GM19099 (cell line): Measurements from ENCODE around the gene SPAG16.

Source experiments
- POLR2A ChIP-seq: IDR thresholded peaks from 3 replicates; pipeline ENCODE4 v1.6.1; 2011; ENCODE audit warnings: low read depth; ENCODE audit not compliant: insufficient read length; ENCODE audit errors: extremely low read depth

Gene SPAG16

GRCh38 chr2:213296270-213296669 lies 12.0 kb downstream of the SPAG16 start:
- no peak for TF ChIP-seq POLR2A

- no peak for TF ChIP-seq POLR2A
Observed at GRCh38 chr2:213306316-213306942, 22.2 kb downstream of the SPAG16 start.

- no peak for TF ChIP-seq POLR2A
Observed at GRCh38 chr2:213315168-213315876, 31.1 kb downstream of the SPAG16 start.

GRCh38 chr2:213316001-213316735 lies 31.9 kb downstream of the SPAG16 start:
- TF ChIP-seq POLR2A, result no peak

- no peak for TF ChIP-seq POLR2A
Observed at GRCh38 chr2:213317929-213318328, 33.7 kb downstream of the SPAG16 start.

DNA sequence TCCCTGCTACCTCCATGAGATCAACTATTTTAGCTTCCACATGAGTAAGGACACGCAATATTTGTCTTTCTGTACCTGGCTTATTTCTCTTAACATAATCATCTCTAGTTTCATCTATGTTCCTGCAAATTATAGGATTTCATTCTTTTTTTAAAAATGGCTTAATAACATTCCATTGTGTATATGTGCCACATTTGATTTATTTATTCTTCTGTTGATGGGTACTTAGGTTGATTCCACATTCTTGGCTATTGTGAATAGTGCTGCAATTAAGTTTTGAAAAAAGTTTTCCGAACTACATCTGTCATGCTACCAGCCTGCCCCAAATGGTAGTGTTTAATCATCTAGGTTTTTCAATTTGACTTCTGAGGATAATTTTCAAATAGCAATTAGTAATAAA lies 36.3 kb downstream of the SPAG16 start:
- no peak for TF ChIP-seq POLR2A

DNA sequence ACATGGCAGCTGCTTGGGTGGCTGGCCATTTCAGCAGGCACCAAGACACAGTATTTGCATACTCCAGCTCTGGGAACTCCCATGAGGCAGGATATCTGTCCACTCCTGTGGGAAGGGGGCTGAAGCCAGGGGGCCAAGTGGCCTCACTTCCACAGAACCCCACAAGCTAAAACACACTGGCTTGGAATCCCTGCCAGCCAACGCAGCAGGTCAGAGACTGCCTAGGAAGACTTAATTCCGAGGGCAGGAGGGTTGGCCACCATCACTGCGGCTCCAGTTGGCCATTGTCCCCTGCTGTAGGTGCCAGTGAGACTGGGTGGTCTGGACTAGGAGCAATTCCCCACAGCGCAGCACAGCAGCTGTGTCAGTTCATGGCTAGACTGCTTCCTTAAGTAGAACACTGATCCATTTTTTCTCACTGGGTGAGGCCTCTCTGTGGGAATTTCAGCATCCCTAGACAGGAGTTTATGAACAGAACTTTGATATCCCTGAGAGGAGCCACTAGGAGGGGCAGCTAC lies 52.0 kb downstream of the SPAG16 start:
- TF ChIP-seq POLR2A, result no peak

GRCh38 chr2:213353419-213353818 lies 69.2 kb downstream of the SPAG16 start:
- no peak for TF ChIP-seq POLR2A

- TF ChIP-seq POLR2A, result no peak
Observed at GRCh38 chr2:213376644-213377043, 92.4 kb downstream of the SPAG16 start.

GRCh38 chr2:213411582-213412289 lies 127.5 kb downstream of the SPAG16 start:
- TF ChIP-seq POLR2A, result no peak

GRCh38 chr2:213415093-213415492 lies 130.8 kb downstream of the SPAG16 start:
- no peak for TF ChIP-seq POLR2A

- no peak for TF ChIP-seq POLR2A
Observed at GRCh38 chr2:213416832-213417231, 132.6 kb downstream of the SPAG16 start.

GRCh38 chr2:213419980-213420379 lies 135.7 kb downstream of the SPAG16 start:
- no peak for TF ChIP-seq POLR2A

DNA sequence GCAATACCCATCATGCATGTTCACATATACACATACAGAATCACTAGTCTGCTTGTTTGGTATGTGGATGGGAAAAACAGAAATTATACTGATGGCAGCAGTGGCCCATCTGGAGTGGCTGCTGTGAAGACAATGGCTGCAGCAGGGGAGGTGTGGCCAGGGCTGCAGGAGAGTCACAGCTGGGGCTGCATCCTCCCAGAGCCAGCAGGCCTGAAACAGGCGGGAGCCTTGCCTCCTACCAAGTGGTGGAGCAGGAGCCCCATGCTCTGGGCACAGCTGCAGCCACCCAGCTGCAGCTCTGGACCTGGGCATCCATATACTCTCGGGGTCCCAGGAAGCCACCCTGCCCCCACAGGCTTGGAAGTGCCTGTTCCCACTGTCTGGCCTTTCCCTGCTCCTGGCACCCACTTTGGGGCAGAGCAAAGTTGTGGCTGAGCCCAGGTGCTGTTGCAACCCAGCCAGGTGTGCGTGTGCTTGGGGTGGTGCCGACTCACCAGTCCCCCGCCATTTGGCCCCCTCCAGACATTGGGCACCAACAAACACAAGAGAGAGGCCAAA lies 136.6 kb downstream of the SPAG16 start:
- no peak for TF ChIP-seq POLR2A

- TF ChIP-seq POLR2A, result no peak
Observed at GRCh38 chr2:213422211-213422610, 137.9 kb downstream of the SPAG16 start.

DNA sequence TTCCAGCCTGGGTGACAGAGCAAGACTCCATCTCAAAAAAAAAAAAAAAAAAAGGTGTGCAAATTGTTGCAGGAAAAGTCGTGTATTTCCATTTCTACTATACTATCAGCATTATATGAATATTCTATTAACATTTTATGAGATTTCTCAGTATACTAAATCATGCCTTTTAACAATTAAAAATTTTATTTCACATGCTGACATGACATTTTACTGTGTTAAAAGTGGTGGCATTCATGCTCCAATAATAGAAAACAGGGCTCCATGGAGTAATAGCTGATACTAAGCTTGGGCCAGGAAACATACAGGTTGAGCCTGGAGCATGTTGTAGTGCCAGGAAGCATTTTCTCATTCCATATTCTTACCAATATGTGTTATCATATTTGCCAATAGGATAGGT lies 141.4 kb downstream of the SPAG16 start:
- no peak for TF ChIP-seq POLR2A

GRCh38 chr2:213429516-213429915 lies 145.3 kb downstream of the SPAG16 start:
- no peak for TF ChIP-seq POLR2A
